Activated CD4-positive, alpha-beta T cell treated with anti-CD3 and anti-CD28 coated beads for 36 hours (primary cell): Measurements from ENCODE around the gene VSTM2B. TPM values are rescaled to one million over a fixed set of nuclear protein-coding genes. Genes with fewer than 3 reads are reported as not detected.

Experiments
- ATAC-seq: fragments of 200-7000 bp; cut with Tn5 transposase; one replicate; pipeline ENCODE4 v1.10.0; 2021; ENCODE audit warnings: mild to moderate bottlenecking, moderate library complexity
- CTCF ChIA-PET: fragments of 350-600 bp; sonication (Branson Sonifier 250); formaldehyde crosslinking; loops from one replicate; lab custom pipeline; 2021; ENCODE audit warnings: antibody characterized with exemption; lab: Charles Lee
- POLR2A ChIA-PET: fragments of 350-600 bp; sonication (Branson Sonifier 250); formaldehyde crosslinking; loops from one replicate; lab custom pipeline; 2021; ENCODE audit warnings: antibody characterized with exemption, inconsistent platforms; lab: Charles Lee
- DNase-seq: peaks from one replicate; pipeline ENCODE4 v3.0.0-alpha.2; 2020
- H3K27ac Mint-ChIP-seq: one replicate; pipeline ENCODE4 v1.8.0; 2021; ENCODE audit warnings: mixed read lengths
- H3K27me3 Mint-ChIP-seq: one replicate; pipeline ENCODE4 v1.8.0; 2021; ENCODE audit warnings: mixed read lengths
- H3K36me3 Mint-ChIP-seq: one replicate; pipeline ENCODE4 v1.8.0; 2021; ENCODE audit warnings: low read depth, mixed read lengths
- H3K4me1 Mint-ChIP-seq: one replicate; pipeline ENCODE4 v1.8.0; 2021; ENCODE audit warnings: mixed read lengths
- H3K4me3 Mint-ChIP-seq: one replicate; pipeline ENCODE4 v1.8.0; 2021; ENCODE audit warnings: mild to moderate bottlenecking, moderate library complexity, mixed read lengths
- H3K9me3 Mint-ChIP-seq: one replicate; pipeline ENCODE4 v1.8.0; 2021; ENCODE audit warnings: low read depth, mixed read lengths
- intact Hi-C, 2 experiments: fragments of 100-400 bp; cut with DNase I in 1 of 2; cut with micrococcal nuclease in 1 of 2; formaldehyde crosslinking; loops; one replicate each; pipeline versions ENCODE4 v1.14.2 to v1.15.1; 2022 to 2024; cut with DNase I, micrococcal nuclease
- total RNA-seq, 2 experiments: library from RNA; stranded (reverse); gene quantifications; one replicate each; pipeline ENCODE4 v1.2.3, GENCODE V29; 2021

Gene VSTM2B
- total RNA-seq, 2 experiments from 2014 or later: not detected

GRCh38 chr19:29507081-29507860 is 18.5 kb upstream of the VSTM2B start:
- Mint-ChIP-seq H3K36me3 (no peaks in the 10 kb centered on the region), H3K27me3 (peaks cover 24% of the 10 kb centered on the region), H3K4me1 (no peaks in the 10 kb centered on the region), H3K27ac (no peak overlapping the region), H3K9me3 (no peaks in the 10 kb centered on the region), H3K4me3 (no peak overlapping the region)
- intact Hi-C loops: no loop called here
- ChIA-PET CTCF (no interaction called here), POLR2A (no interaction called here)
- ATAC-seq: no peak
- DNase-seq: no peak

- no peaks in the 10 kb centered on the region for H3K9me3 Mint-ChIP-seq
- H3K27ac Mint-ChIP-seq: no peak overlapping the region
- POLR2A ChIA-PET: no interaction called here
- no peak overlapping the region for H3K4me3 Mint-ChIP-seq
- intact Hi-C loops: no loop called here
- DNase-seq (no peak), ATAC-seq (no peak)
- H3K27me3 Mint-ChIP-seq: peaks cover 22% of the 10 kb centered on the region
- CTCF ChIA-PET: no interaction called here
- H3K36me3 Mint-ChIP-seq: no peaks in the 10 kb centered on the region
- H3K4me1 Mint-ChIP-seq: no peaks in the 10 kb centered on the region
Measured at GRCh38 chr19:29508181-29508580, 17.6 kb upstream of the VSTM2B start.

GRCh38 chr19:29509456-29509855 is 16.3 kb upstream of the VSTM2B start:
- no peak for ATAC-seq
- Mint-ChIP-seq H3K9me3 (no peaks in the 10 kb centered on the region), H3K4me1 (no peaks in the 10 kb centered on the region), H3K27ac (no peak overlapping the region), H3K4me3 (no peak overlapping the region), H3K36me3 (no peaks in the 10 kb centered on the region), H3K27me3 (peaks cover 22% of the 10 kb centered on the region)
- no peak for DNase-seq
- ChIA-PET POLR2A (no interaction called here), CTCF (interaction anchor here (0.7 kb wide), 1 partner anchor 78 kb away, joined by 3 read pairs; no protein-coding TSS in a partner anchor)
- intact Hi-C loops: no loop called here

- Mint-ChIP-seq H3K27ac (no peak overlapping the region), H3K9me3 (no peaks in the 10 kb centered on the region), H3K4me3 (no peak overlapping the region), H3K36me3 (no peaks in the 10 kb centered on the region), H3K4me1 (no peaks in the 10 kb centered on the region), H3K27me3 (peaks cover 22% of the 10 kb centered on the region)
- DNase-seq (no peak), ATAC-seq (no peak)
- intact Hi-C loops: no loop called here
- CTCF ChIA-PET: interaction anchor here (0.8 kb wide), 1 partner anchor 16 kb away, joined by 3 read pairs; no protein-coding TSS in a partner anchor
- POLR2A ChIA-PET: no interaction called here
Measured at GRCh38 chr19:29510701-29511265, 15.0 kb upstream of the VSTM2B start.

- Mint-ChIP-seq H3K4me1 (no peaks in the 10 kb centered on the region), H3K9me3 (no peaks in the 10 kb centered on the region), H3K4me3 (no peak overlapping the region), H3K27me3 (peaks cover 22% of the 10 kb centered on the region), H3K27ac (no peak overlapping the region), H3K36me3 (no peaks in the 10 kb centered on the region)
- intact Hi-C loops: no loop called here
- POLR2A ChIA-PET: no interaction called here
- ATAC-seq (no peak), DNase-seq (no peak)
- CTCF ChIA-PET: no interaction called here
Measured at GRCh38 chr19:29511768-29512167, 14.0 kb upstream of the VSTM2B start.

- Mint-ChIP-seq H3K27me3 (peaks cover 20% of the 10 kb centered on the region), H3K9me3 (no peaks in the 10 kb centered on the region), H3K27ac (no peak overlapping the region), H3K4me1 (no peaks in the 10 kb centered on the region), H3K4me3 (no peak overlapping the region), H3K36me3 (no peaks in the 10 kb centered on the region)
- ChIA-PET CTCF (no interaction called here), POLR2A (no interaction called here)
- DNase-seq (no peak), ATAC-seq (no peak)
- intact Hi-C loops: no loop called here
Measured at GRCh38 chr19:29512748-29513147, 13.0 kb upstream of the VSTM2B start.

GRCh38 chr19:29514525-29515232 is 11.1 kb upstream of the VSTM2B start:
- Mint-ChIP-seq H3K36me3 (no peaks in the 10 kb centered on the region), H3K9me3 (no peaks in the 10 kb centered on the region), H3K4me1 (no peaks in the 10 kb centered on the region), H3K27me3 (peaks cover 12% of the 10 kb centered on the region), H3K27ac (no peak overlapping the region), H3K4me3 (no peak overlapping the region)
- ChIA-PET CTCF (no interaction called here), POLR2A (no interaction called here)
- intact Hi-C loops: no loop called here
- ATAC-seq: peak; percentile 78
- DNase-seq: no peak

GRCh38 chr19:29515233-29515619 is 10.6 kb upstream of the VSTM2B start:
- no peak for DNase-seq
- Mint-ChIP-seq H3K4me1 (no peaks in the 10 kb centered on the region), H3K9me3 (no peaks in the 10 kb centered on the region), H3K36me3 (no peaks in the 10 kb centered on the region), H3K4me3 (no peak overlapping the region), H3K27me3 (peaks cover 9% of the 10 kb centered on the region), H3K27ac (no peak overlapping the region)
- ChIA-PET CTCF (no interaction called here), POLR2A (no interaction called here)
- no peak for ATAC-seq
- intact Hi-C loops: no loop called here

GRCh38 chr19:29515706-29516357 is 10.0 kb upstream of the VSTM2B start:
- Mint-ChIP-seq H3K4me3 (no peak overlapping the region), H3K27ac (no peak overlapping the region), H3K36me3 (no peaks in the 10 kb centered on the region), H3K27me3 (peaks cover 10% of the 10 kb centered on the region), H3K4me1 (no peaks in the 10 kb centered on the region), H3K9me3 (no peaks in the 10 kb centered on the region)
- ChIA-PET POLR2A (no interaction called here), CTCF (interaction anchor here (0.7 kb wide), 1 partner anchor 1185 kb away, joined by 3 read pairs; no protein-coding TSS in a partner anchor)
- DNase-seq (no peak), ATAC-seq (no peak)
- intact Hi-C loops: no loop called here

GRCh38 chr19:29516358-29516725 is 9.5 kb upstream of the VSTM2B start:
- Mint-ChIP-seq H3K4me1 (no peaks in the 10 kb centered on the region), H3K36me3 (no peaks in the 10 kb centered on the region), H3K27ac (no peak overlapping the region), H3K9me3 (no peaks in the 10 kb centered on the region), H3K4me3 (no peak overlapping the region), H3K27me3 (peaks cover 9% of the 10 kb centered on the region)
- intact Hi-C loops: no loop called here
- POLR2A ChIA-PET: no interaction called here
- no peak for ATAC-seq
- no peak for DNase-seq
- CTCF ChIA-PET: interaction anchor here (0.7 kb wide), 1 partner anchor 1184 kb away, joined by 3 read pairs; no protein-coding TSS in a partner anchor

- H3K27ac Mint-ChIP-seq: no peak overlapping the region
- H3K4me1 Mint-ChIP-seq: no peaks in the 10 kb centered on the region
- peaks cover 5% of the 10 kb centered on the region for H3K27me3 Mint-ChIP-seq
- intact Hi-C loops: no loop called here
- H3K36me3 Mint-ChIP-seq: no peaks in the 10 kb centered on the region
- no peak for ATAC-seq
- ChIA-PET POLR2A (no interaction called here), CTCF (no interaction called here)
- no peaks in the 10 kb centered on the region for H3K9me3 Mint-ChIP-seq
- DNase-seq: no peak
- no peak overlapping the region for H3K4me3 Mint-ChIP-seq
Measured at GRCh38 chr19:29516821-29517395, 8.9 kb upstream of the VSTM2B start.
